NCI-H1436 (cell line): ENCODE data around the gene PUSL1.

Experiments
- DNase-seq: peaks from one replicate; lab custom pipeline; 2025; lab: John Stamatoyannopoulos, UW

Gene PUSL1

GRCh38 chr1:1354271-1355247 is 46.2 kb downstream of the PUSL1 start:
- DNase-seq = no peak

GRCh38 chr1:1355416-1355815 is 47.0 kb downstream of the PUSL1 start:
- peak; percentile 11 for DNase-seq

DNA sequence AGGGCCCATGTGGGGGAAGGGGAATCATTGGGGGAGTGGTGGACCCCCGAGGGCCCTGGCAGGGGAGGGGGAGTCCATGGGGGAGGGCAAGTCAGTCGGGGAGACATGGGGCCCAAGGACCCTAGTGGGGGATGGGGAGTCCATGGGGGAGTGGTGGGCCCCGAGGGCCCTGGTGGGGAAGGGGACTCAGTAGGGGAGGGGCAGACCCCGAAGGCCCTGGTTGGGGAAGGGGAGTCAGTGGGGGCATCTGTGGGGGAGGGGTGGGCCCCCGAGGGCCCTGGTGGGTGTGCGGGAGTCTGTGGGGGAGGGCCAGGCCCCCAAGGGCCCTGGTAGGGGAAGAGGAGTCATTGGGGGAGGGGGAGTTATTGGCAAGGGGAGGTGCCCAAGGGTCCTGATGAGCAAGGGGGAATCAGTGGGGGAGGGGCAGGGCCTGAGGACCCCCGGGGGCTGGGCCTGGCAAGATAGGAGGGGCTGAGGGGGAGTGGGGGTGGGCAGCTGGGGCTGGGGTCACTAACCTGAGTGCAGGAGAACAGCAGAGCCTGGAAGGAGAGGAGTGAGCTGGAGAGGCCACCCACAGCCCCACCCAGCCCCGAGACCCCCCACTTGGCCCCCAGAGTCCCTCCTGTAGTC is 47.9 kb downstream of the PUSL1 start:
- no peak for DNase-seq

GRCh38 chr1:1356796-1357401 is 48.5 kb downstream of the PUSL1 start:
- no peak for DNase-seq

DNA sequence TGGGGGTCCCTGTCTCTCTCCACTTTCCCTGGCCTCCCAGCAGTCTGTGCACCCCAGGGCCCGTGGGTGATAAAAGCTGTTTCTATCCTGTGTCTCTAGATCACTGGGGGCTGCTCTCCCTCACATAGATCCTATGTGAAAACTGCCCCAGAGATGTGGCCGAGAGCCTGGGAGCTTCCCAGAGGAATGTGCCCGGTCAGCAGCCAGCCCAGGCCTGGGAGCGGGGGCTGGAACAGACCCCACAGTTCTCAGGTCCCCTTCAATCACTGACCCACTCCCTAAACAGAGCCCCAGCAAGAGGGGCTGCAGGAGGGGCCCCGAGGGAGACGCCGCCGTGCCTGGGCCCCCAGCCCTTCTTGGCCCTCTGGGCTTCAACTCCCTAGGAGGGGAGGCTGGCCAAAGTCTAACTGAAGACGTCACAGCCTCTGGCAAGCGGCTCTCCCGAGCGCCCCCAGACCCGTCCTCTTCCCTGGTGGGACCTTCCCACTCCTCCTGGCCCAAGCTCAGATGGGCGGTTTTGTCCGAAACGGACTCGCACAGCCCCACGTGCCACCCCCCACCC is 49.6 kb downstream of the PUSL1 start:
- DNase-seq = no peak

DNA sequence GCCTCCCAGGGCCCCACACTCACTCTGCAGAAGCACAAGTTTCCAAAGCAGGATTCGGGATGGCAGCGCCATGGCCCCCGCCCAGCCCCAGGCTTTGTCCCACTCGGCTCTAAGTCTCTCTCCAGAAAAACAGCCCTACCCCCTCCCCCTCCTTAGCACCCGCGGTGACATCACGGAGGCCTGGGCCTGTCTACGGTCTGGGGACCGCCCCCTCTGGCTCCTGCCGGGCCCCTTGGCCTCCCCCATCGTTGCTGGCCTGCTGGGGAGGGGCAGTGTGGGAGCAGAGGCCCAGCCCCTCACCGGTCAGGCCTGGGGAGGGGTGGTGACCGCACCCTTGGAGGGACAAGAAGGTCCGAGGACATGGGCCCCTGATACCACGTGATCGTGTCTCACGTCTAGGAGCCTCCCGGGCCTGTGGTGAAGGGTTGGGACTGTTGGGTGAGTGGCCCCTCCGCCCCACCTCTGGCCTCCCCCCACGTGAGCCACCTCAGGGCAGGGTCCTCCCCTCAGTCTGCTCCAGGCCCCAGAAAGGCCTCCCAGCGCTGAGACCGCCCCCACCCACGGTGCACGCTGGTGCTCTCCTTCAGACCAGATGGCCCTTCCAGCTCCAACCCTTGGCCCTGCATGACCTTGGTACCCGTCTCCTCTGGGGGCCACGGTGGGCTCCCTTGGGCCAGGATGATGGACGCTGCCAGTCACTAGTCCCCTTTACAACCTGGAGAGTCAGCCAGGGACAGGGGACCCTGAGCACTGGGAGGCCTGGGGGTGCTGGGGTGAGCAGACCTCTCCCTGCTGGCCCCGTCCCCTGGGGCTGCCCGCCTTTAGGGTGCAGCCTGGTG is 50.3 kb downstream of the PUSL1 start, which contains the start of gene MXRA8:
MXRA8 (minus strand) TSS at position 123 of the 839 bp plus-strand sequence; CDS start at position 72, 51 bp downstream.
- DNase-seq = no peak

DNA sequence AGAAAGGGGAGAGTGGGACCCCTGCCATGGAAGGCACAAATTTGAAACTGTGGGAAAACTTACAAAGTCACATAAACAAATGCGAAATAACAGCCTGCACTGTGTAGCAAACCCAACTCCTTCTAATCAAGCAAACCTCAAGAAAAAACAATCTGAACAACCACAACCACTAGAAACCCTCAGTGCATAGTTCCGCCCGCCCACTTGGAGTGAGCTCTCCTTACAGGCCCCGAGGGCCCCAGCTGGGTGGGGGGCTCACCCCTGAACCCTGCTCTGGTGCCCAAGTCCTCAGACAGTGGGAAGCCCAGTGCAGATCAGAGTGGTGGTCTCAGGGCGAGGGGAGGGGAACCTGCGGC is 50.9 kb downstream of the PUSL1 start:
- DNase-seq = no peak

DNA sequence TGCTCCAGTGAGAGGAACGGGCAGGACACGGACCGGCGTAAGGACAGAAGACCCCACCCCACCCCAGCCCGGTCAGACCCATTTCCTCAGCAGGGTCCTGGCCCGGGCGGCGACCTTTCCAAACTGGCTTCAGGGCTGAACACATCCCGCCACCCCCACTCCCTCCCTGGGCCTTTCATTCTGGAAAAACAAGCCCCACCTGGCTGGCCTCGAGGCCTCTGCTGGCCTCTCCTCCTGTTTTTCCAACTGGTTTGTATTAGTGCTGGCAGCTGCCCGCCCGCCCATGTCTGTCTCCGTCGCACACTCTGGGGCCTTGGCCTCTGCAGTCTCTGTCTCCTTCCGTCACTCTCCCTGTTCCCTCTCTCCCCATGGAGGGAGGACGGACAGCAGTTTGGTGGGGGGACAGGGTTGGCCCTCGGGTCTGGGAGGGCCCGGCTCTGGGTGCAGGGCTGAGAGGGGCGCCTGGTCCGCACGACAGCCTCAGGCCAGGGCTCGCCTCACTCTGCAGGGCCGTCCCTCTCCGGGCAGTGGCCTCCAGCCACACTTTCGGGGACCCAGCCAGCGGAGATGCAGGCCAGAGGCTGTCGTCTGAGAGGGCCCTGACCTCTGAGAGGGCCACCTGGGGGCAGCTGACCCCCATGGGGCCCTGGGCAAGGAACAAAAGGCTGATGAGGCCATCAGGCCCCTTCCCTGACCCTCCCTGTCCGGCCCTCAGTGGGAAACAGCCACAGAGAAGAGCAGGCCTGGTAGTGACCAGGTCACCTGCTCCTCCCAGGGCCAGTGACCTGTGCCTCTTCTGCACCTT is 51.5 kb downstream of the PUSL1 start:
- no peak for DNase-seq

- no peak for DNase-seq
Observed at GRCh38 chr1:1360506-1361169, 52.2 kb downstream of the PUSL1 start.
